GM23338 (cell line): ENCODE results near the gene PRMT5. TPM values are rescaled to one million over a fixed set of nuclear protein-coding genes. Genes with fewer than 3 reads are reported as not detected.

ENCODE experiments used
- ATAC-seq: fragments of 200-7000 bp; cut with Tn5 transposase; 3 replicates; pipeline ENCODE4 v1.9.1; 2020
- DNase-seq: peaks from one replicate; pipeline ENCODE4 v3.0.0-alpha.2; 2015; ENCODE audit warnings: low spot score
- H2AFZ ChIP-seq: fragments of 200-600 bp; sonication (generic); 2 replicates; pipeline ENCODE4 v1.8.0; 2016; ENCODE audit warnings: antibody characterized with exemption, mild to moderate bottlenecking, moderate library complexity
- H3F3A ChIP-seq: fragments of 200-600 bp; sonication (generic); replicated peaks from 2 replicates; pipeline ENCODE4 v1.8.0; 2017; ENCODE audit warnings: antibody characterized with exemption, mixed run types, low read depth
- H3K27ac ChIP-seq: fragments of 200-600 bp; sonication (generic); 2 replicates; pipeline ENCODE4 v1.6.1; 2016; ENCODE audit warnings: low read depth
- H3K27me3 ChIP-seq: fragments of 200-600 bp; sonication (generic); 2 replicates; pipeline ENCODE4 v1.8.0; 2016; ENCODE audit warnings: mild to moderate bottlenecking, mixed run types, moderate library complexity; ENCODE audit not compliant: insufficient read depth
- H3K36me3 ChIP-seq: fragments of 200-600 bp; sonication (generic); 2 replicates; pipeline ENCODE4 v1.8.0; 2016; ENCODE audit warnings: mild to moderate bottlenecking; ENCODE audit not compliant: insufficient read depth
- H3K4me1 ChIP-seq: fragments of 200-600 bp; sonication (generic); 2 replicates; pipeline ENCODE4 v1.8.0; 2016; ENCODE audit warnings: mild to moderate bottlenecking, moderate library complexity; ENCODE audit not compliant: insufficient read depth
- H3K4me2 ChIP-seq: fragments of 200-600 bp; sonication (generic); 2 replicates; pipeline ENCODE4 v1.7.1; 2017; ENCODE audit warnings: mixed run types
- H3K4me3 ChIP-seq: fragments of 200-600 bp; sonication (generic); 2 replicates; pipeline ENCODE4 v1.6.1; 2016; ENCODE audit warnings: mixed run types
- H3K79me2 ChIP-seq: fragments of 200-600 bp; sonication (generic); replicated peaks from 2 replicates; pipeline ENCODE4 v1.8.0; 2017; ENCODE audit warnings: mild to moderate bottlenecking; ENCODE audit not compliant: insufficient read depth
- H3K9me2 ChIP-seq: fragments of 200-600 bp; sonication (generic); 2 replicates; pipeline ENCODE4 v1.8.0; 2017; ENCODE audit not compliant: insufficient read depth
- H4K20me1 ChIP-seq: fragments of 200-600 bp; sonication (generic); replicated peaks from 2 replicates; pipeline ENCODE4 v1.8.0; 2017; ENCODE audit warnings: mild to moderate bottlenecking; ENCODE audit not compliant: insufficient read depth
- H3K27ac Mint-ChIP-seq: 2 replicates; pipeline ENCODE4 v1.8.0; 2020; ENCODE audit warnings: inconsistent platforms, mild to moderate bottlenecking, moderate library complexity, mixed read lengths
- H3K27me3 Mint-ChIP-seq: 3 replicates; pipeline ENCODE4 v1.8.0; 2022; ENCODE audit warnings: low read depth, mild to moderate bottlenecking, moderate library complexity, mixed read lengths, inconsistent platforms; ENCODE audit not compliant: insufficient read depth, poor library complexity
- H3K36me3 Mint-ChIP-seq: 3 replicates; pipeline ENCODE4 v1.8.0; 2021; ENCODE audit warnings: low read depth, mild to moderate bottlenecking, inconsistent platforms, moderate library complexity, mixed read lengths
- H3K4me1 Mint-ChIP-seq: 3 replicates; pipeline ENCODE4 v1.8.0; 2020; ENCODE audit warnings: mild to moderate bottlenecking, inconsistent platforms, mixed read lengths
- H3K4me3 Mint-ChIP-seq: 3 replicates; pipeline ENCODE4 v1.8.0; 2021; ENCODE audit warnings: moderate library complexity, mild to moderate bottlenecking, inconsistent platforms, mixed read lengths
- H3K9me3 Mint-ChIP-seq: 3 replicates; pipeline ENCODE4 v1.8.0; 2020; ENCODE audit warnings: moderate library complexity, mild to moderate bottlenecking, inconsistent platforms, mixed read lengths
- CTCF ChIP-seq, 2 experiments: fragments of 200-600 bp in 1 of 2; sonication (generic) in 1 of 2; conservative IDR thresholded peaks; 2 replicates each; pipeline versions ENCODE4 v1.5.1 to v1.6.1; 2016 to 2017; ENCODE audit warnings: antibody characterized with exemption in 2 of 2, low read depth in 2 of 2, mild to moderate bottlenecking in 2 of 2, moderate library complexity in 1 of 2
- JUNB ChIP-seq: IDR thresholded peaks from one replicate; pipeline ENCODE4 v1.6.1; 2016; ENCODE audit warnings: antibody characterized with exemption; ENCODE audit not compliant: unreplicated experiment
- REST ChIP-seq: IDR thresholded peaks from one replicate; pipeline ENCODE4 v1.6.1; 2018; ENCODE audit warnings: antibody characterized with exemption; ENCODE audit not compliant: unreplicated experiment
- ZNF114 ChIP-seq: fragments of 250-450 bp; sonication (Bioruptor Pico); IDR thresholded peaks from 2 replicates; pipeline ENCODE4 v1.5.0; 2020; ENCODE audit warnings: mild to moderate bottlenecking, moderate library complexity
- ZNF331 ChIP-seq: fragments of 250-450 bp; sonication (Bioruptor Pico); IDR thresholded peaks from 2 replicates; pipeline ENCODE4 v1.5.0; 2020; ENCODE audit warnings: low read depth, mild to moderate bottlenecking, moderate library complexity
- ZNF462 ChIP-seq: fragments of 250-450 bp; sonication (Bioruptor Pico); IDR thresholded peaks from 2 replicates; pipeline ENCODE4 v1.5.0; 2020; ENCODE audit warnings: mild to moderate bottlenecking, moderate library complexity
- polyA plus RNA-seq: library from polyadenylated mRNA; unstranded; fragments of >200 nt; fragmentation: Nextera tagmentation; extraction: Ambion mirVana; gene quantifications from 2 replicates; pipeline ENCODE4 v1.2.1, GENCODE V29; 2016
- total RNA-seq: library from RNA; depleted of rRNA; stranded (reverse); fragments of >200 nt; shearing (Covaris generic); gene quantifications from 2 replicates; pipeline ENCODE4 v1.2.3, GENCODE V29; 2014

Gene PRMT5
- total and polyA plus RNA-seq, 2 experiments from 2014 or later: 68.8 to 124 TPM

- Mint-ChIP-seq H3K36me3 (peaks cover 44% of the 10 kb centered on the region), H3K27me3 (peaks cover 22% of the 10 kb centered on the region), H3K4me3 (no peak overlapping the region), H3K27ac (no peak overlapping the region), H3K4me1 (peaks cover 6% of the 10 kb centered on the region), H3K9me3 (no peaks in the 10 kb centered on the region)
- ATAC-seq (peak; percentile 76), DNase-seq (peak; percentile 90)
- Histone ChIP-seq H3K4me3 (no peak overlapping the region), H3K4me1 (peaks cover 14% of the 10 kb centered on the region), H3K27me3 (peaks cover 39% of the 10 kb centered on the region), H3K79me2 (no peaks in the 10 kb centered on the region), H3F3A (peaks cover 12% of the 10 kb centered on the region), H3K9me2 (no peaks in the 10 kb centered on the region), H2AFZ (no peak overlapping the region), H4K20me1 (no peaks in the 10 kb centered on the region; the same call in none of the 2 replicates), H3K36me3 (peaks cover 24% of the 10 kb centered on the region), H3K27ac (no peak overlapping the region), H3K4me2 (peak overlapping the region; percentile 31; the same call in 1 of the 2 replicates)
- TF ChIP-seq ZNF462 (CRISPR knock-in tag): no peak
- no peak for TF ChIP-seq JUNB
- TF ChIP-seq CTCF (conservative IDR thresholded peaks at IDR 0.05; ENCODE audit: low read depth in 2 of 2): peak; percentile 67 to 77
- no peak for TF ChIP-seq ZNF114 (CRISPR knock-in tag)
- TF ChIP-seq REST: no peak
- no peak for TF ChIP-seq ZNF331 (CRISPR knock-in tag)
These were observed 28.9 kb downstream of the PRMT5 start for GRCh38 chr14:22900081-22900799.
